GM06990 (cell line): ENCODE results near the gene GFAP.

Source experiments
- DNase-seq: peaks from one replicate; pipeline ENCODE4 v3.0.0-alpha.2; 2011; ENCODE audit not compliant: insufficient read length; ENCODE audit errors: extremely low read depth
- H3K27me3 ChIP-seq: replicated peaks from 2 replicates; pipeline ENCODE4 v1.6.0; 2011; ENCODE audit warnings: low read length; ENCODE audit not compliant: control insufficient read depth, insufficient read depth
- H3K36me3 ChIP-seq: 2 replicates; pipeline ENCODE4 v1.5.1; 2011; ENCODE audit warnings: low read length; ENCODE audit not compliant: control insufficient read depth, insufficient read depth
- H3K4me3 ChIP-seq: replicated peaks from 2 replicates; pipeline ENCODE4 v1.5.1; 2011; ENCODE audit warnings: low read depth, mild to moderate bottlenecking, control low read depth, low read length
- CTCF ChIP-seq: IDR thresholded peaks from 2 replicates; pipeline ENCODE4 v1.5.1; 2011; ENCODE audit warnings: low read length, control low read depth, mild to moderate bottlenecking, inconsistent platforms; ENCODE audit not compliant: insufficient read depth, poor library complexity, severe bottlenecking

The GFAP gene

GRCh38 chr17:44915862-44916780 is 821 bp upstream of the GFAP start:
- Histone ChIP-seq H3K36me3 (no peaks in the 10 kb centered on the region), H3K27me3 (no peaks in the 10 kb centered on the region), H3K4me3 (no peak overlapping the region)
- no peak for TF ChIP-seq CTCF
- no peak for DNase-seq

- no peak overlapping the region for H3K4me3 ChIP-seq
- H3K36me3 ChIP-seq: no peaks in the 10 kb centered on the region
- DNase-seq: no peak
- TF ChIP-seq CTCF: no peak
- H3K27me3 ChIP-seq: no peaks in the 10 kb centered on the region
Measured at GRCh38 chr17:44914698-44915271, 515 bp downstream of the GFAP start.

- Histone ChIP-seq H3K36me3 (no peaks in the 10 kb centered on the region), H3K27me3 (no peaks in the 10 kb centered on the region), H3K4me3 (no peak overlapping the region)
- no peak for DNase-seq
- TF ChIP-seq CTCF: no peak
Measured at GRCh38 chr17:44914148-44914547, 1.2 kb downstream of the GFAP start.

GRCh38 chr17:44913676-44914075 is 1.6 kb downstream of the GFAP start:
- no peaks in the 10 kb centered on the region; the same call in 1 of the 2 replicates for H3K27me3 ChIP-seq
- no peak overlapping the region for H3K4me3 ChIP-seq
- DNase-seq: no peak
- TF ChIP-seq CTCF: no peak
- H3K36me3 ChIP-seq: no peaks in the 10 kb centered on the region

- Histone ChIP-seq H3K27me3 (no peaks in the 10 kb centered on the region; the same call in 1 of the 2 replicates), H3K4me3 (no peak overlapping the region), H3K36me3 (no peaks in the 10 kb centered on the region)
- no peak for TF ChIP-seq CTCF
- DNase-seq: no peak
Measured at GRCh38 chr17:44912763-44913544, 2.3 kb downstream of the GFAP start.
